GM21717 (cell line): ENCODE measurements around the gene WDR37.

ENCODE experiments used
- ATAC-seq: cut with Tn5 transposase; IDR thresholded peaks from one replicate; pipeline ENCODE4 v1.9.1; 2021; ENCODE audit warnings: mild to moderate bottlenecking, moderate library complexity; ENCODE audit not compliant: unreplicated experiment

Gene WDR37

DNA sequence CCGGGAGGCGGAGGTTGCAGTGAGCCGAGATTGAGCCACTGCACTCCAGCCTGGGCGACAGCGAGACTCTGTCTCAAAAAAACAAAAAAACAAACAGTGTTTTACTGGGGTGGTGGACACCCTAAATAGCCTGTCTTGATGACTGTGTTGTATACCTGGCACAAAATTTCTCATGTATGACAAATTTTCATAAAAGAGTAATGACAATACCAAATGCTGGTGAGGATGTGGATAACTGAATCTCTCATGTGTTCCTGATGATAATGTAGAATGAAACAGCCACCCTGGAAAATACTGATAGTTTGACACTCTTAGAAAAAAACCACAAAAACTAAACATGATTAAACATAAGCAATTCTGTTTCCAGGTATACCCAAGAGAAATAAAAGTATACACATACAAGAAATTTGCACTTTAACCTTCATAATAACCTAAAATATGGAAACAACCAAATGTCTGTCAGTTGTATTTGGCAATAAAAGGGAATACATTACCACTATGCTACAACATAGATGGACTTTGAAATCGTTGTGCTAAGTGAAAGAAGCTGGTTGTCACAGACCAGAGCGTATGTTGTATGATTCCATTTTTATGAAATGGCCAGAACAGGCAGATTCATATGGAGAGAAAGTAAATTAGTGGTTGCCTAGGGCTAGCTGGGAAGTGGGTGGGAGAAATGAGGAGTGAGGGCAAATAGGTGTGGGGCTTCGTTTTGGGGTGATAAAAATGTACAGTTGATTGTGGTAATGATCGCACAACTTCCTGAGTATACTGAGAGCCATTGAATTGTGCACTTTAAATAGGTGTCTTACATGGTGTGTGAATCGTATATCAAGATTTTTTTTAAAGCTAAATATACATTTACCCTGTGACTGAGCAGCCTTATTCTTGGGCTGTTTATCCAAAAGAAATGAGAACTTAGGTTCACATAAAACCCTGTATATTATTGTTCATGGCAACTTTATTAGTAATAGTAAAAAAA lies 12.5 kb downstream of the WDR37 start:
- no peak for ATAC-seq

DNA sequence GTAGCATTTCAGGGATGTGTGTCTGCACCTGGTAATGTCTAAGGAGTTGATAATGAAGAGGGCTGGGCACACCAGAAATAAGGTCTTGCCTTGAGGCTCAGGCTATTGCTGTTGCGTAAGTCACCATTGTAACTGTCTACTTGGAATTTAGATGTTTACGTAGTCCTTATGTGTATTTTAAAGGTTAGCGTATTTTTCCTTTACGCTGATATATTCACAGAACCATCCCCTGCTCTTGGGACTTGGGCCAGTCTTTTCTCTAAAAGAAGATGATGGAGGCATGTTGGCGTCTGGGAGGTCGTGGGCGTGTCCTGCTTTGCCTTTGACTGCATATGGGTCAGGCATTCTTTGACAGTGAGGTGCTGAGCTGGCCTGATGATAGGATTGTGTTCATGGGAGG lies 14.7 kb downstream of the WDR37 start:
- no peak for ATAC-seq

DNA sequence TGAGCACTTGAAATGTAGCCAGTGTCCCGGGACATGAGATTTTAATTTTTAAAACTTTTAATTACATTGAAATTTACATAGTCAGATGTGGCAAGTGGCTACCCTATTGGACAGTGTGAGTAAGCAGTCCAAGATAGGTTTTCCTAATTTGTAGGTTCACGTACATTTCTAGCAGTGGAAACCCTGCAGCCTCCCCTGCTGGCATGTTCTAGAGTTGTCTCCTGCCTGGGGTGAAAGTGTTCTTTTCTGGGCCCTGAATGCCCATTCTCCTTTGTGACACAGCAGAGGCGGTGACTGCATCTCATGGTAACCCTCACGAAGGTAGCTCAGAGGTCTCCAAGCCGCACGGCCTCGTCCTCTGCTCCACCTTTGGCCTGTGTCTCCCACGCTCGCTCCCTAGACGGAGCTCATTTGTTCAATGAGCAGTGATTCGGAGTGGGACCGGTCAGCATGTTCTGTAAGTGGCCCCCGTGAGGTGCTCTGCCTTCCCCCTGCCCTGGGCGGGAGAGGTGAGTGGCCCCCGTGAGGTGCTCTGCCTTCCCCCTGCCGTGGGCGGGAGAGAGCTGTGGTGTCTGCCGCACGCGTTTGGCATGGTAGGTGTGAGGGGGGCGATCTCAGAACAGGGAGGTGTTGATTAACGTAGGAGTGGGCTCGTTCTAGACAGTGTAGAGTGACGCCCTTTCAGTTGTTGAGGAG lies 18.0 kb downstream of the WDR37 start:
- no peak for ATAC-seq

DNA sequence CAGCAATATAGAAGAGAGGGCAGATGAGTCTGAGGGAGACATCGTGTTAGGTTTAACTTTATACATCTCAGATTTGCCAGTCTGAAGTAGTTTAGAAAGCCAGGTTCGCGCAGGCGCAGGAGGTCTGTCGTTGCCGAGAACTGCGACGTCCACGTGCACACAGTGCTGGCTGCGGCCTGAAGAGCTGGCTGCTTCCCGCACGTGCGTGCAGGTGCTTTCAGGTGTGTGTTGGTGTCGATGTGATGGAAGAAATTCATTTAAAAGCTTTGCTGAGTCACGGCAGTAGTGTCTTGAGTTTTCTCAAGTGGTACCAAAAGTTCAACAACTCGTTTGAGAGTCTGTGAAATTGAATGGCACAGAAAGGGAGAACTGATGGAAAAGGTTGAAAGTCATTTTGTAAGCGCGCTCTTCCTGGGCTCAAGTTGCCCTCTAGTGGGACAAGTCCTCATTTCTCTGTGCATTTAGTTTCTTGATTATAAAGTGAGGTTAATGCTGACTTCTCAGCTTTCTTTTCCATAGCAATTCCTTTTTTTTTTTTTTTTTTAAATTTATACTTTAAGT lies 18.6 kb downstream of the WDR37 start:
- no peak for ATAC-seq

DNA sequence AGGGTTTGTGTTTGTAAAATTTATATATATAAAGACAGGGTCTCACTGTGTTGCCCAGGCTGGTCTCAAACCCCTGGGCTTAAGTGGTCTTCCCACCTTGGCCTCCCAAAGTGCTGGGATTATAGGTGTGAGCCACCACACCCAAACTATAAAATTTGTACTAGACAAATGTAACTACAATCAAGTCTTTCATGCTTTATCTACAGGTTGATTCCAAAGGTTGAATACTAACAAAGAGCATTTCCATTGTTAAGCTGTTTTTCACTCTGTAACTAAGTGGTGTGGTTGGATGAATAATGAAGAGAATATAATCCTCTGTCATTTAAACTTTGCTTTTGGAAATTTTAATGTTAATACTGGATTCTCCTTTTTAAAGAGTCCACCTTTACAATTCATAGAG lies 22.5 kb downstream of the WDR37 start:
- ATAC-seq, result no peak

DNA sequence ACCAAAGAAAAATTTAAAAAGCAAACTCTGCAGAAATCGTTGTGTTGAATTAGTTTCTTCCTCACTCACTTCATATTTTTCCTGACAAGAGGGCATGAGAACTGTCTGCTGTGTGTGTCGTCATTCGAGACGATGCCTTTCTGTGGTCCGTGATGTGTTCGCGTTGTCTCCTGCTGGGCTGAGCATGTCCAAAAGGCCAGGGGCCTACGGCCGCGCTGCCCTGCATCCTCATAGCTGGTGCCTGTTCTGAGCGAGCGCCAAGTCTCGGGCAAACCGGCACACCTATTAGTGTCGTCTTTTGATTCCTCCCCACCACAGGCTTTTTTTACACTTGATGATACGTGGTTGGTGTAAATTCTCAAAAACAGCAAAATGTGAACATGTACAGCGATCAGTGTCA lies 27.4 kb downstream of the WDR37 start:
- ATAC-seq, result no peak

DNA sequence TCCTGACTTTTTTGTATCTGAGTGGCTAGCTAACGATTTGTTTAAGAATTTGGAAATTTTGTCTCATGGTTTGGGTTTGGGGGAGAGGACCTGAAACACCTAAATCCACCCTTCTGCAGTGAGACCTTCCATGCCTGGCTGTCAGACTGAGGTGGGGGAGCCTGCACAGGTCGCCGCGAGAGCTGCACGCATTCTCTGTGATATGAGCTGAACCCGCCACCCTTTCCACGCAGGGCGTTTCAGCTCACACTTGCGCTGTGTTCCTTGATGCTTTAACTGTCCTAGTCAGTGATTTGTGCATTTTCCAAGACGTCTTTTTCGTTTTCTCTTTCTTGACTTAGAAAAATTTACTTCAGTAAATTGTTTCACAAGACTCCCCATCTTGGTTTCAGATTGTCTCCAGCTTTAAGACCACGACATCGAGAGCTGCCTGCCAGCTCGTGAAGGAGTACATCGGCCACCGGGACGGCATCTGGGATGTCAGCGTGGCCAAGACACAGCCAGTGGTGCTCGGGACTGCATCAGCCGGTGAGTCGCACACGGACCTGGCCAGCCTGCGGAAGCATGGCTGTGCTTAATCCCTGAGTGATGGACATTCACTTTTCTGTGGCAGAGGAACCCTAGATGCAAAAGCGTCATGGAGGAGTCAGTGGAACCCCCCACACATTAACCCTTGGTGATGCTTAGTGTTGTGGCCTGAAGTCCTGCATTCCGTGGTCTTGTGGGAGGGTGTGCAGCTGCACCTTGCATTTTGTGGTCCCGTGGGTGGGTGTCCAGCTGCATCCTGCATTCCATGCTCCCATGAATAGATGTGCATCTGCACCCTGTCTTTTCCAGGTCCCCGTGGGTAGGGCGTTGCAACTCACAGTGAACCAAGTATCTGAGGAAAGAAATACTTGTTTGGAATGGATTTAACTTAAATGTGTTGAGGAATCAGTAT lies 28.1 kb downstream of the WDR37 start:
- no peak for ATAC-seq

DNA sequence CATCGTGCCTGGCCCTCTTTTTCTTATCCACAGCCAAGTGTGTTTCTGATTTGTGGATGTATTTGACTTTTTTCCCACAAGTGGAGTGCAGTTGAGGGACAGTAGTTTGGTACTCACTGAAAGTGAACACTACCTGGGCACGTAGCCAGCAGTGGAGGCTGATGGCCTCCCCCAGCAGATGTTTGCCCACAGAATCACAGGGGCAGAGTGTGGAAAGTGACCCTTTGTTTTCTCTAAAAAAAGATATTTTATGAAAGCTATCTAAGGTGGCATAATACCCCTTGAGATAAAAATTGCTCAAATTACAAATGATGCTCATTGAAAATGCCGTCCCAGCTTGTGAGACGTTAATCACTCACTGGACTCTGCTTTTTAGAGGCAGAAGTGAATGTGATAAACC lies 29.1 kb downstream of the WDR37 start:
- no peak for ATAC-seq

DNA sequence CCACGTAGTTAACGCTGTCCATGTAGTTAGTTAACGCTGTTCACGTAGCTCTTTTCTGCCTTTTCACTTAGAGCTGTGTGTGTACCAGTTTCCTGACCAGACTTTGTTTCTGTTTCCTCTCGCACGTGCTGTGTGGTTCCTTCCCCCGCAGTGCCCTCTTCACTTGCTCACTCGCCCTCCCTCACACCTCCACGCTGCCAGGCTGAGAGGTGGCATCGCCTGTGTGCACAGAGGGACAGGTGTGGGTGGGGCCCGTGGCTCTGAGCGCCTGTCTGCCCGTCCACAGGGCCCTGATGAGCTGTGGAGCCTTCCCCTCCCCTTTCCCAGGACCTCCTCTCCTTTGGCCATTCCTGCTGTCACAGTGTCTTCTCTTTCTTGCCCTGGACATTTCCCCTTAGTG lies 30.6 kb downstream of the WDR37 start:
- ATAC-seq, result no peak

DNA sequence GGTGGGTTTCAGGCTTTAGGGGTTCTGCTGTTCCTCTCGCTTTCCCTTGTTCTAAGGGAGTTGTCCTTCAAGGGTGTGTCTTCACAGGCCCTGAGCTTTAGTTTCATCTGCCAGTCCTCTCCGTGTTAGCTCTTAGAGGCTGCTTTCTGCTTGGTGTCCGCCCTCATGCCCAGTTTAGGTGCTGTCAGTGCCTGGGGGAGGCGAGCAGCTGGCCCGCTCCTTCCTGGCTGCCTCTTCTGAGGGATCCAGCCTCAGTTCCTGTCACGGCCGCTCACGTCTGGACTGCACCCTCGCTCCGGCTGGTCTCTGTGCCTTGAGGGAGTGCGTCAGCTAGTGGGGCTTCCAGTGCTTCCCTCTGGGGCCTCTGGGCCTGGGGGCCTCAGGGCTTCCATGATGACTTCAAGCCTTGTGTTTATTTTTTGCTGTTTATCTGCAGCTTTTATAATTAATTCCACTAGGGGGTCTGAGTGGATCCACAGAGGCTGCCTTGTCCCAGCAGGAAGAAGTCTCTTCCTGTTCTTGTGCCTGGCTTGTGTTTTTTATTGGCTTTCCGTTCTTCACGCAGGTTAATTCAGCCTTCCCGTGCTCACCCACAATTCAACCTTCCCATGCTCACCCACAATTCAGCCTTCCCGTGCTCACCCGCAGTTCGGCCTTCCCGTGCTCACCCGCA lies 33.0 kb downstream of the WDR37 start:
- no peak for ATAC-seq

DNA sequence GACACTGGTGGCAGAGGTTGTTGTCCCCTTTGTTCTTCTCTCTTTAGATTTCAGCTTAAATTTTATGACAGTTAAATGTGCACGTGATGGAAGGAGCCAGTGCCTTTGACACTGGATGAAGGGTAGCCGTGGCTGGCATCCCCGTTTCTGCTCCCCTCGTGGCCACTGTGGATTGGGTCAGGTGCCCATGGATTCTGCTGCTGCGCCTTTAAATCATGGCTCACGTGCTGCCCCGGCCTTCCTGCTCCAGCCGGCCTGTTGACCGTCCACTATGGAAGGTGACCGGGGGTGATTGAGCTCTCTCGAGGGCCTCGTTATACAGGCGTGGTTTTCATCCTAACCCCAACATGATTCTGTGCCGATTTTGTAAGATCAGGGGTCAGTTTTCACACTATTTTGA lies 34.5 kb downstream of the WDR37 start:
- no peak for ATAC-seq

DNA sequence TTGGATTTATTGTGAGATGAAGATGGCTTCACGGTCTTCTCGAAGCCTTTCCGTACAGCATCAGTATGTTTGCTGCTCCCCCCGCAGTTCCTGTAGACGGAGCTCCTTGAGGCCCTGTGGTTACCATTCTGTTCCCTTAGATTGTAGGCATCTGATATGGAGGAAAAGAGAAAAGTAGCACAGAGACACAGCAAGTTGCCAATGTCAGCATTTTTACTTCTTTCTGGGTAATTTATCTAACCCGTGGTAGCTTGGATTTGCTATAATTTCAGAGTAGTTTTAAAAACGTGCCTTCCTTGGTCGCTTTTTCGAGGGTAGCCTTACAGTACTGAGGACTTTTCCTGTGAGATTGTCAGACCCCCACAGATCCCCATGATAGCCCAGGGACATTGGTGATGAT lies 37.5 kb downstream of the WDR37 start:
- ATAC-seq, result no peak

DNA sequence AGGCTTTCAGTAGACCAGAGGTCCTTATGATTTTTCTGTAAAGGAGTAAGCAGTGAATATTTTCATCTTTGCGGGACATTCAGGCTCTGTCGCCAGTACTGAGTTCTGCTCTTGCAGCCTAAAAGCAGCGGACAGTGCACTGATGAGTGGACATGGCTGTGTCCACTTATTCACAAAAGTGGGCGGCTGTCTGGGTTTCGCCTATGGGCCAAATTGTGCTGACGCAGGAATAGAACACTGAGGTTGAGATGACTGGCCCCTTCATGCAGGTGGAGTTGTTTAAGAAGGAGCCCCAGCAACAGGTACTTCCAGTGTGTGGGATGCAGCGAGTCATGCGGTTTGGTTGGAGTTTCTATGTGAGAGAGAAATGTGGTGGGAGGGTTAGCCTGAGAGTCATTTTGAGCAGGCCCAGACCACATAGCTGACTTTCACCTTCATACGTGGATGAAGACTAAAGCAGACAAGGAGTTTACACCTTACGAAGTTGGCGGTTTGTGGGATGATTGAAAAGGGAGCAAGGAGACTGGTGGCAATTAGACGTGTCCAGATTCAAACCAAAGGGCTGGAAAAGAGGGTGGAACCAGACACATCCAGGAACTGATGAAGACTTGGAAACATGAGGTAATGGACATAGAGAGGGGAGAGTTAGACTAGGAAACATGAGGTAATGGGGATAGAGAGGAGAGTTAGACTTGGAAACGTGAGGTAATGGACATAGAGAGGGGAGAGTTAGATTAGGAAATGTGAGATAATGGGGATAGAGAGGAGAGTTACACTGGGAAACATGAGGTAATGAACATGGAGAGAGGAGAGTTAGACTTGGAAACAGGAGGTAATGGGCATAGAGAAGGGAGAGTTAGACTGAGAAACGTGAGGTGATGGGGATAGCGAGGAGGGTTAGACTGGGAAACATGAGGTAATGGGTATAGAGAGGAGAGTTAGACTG lies 38.2 kb downstream of the WDR37 start:
- ATAC-seq, result no peak

DNA sequence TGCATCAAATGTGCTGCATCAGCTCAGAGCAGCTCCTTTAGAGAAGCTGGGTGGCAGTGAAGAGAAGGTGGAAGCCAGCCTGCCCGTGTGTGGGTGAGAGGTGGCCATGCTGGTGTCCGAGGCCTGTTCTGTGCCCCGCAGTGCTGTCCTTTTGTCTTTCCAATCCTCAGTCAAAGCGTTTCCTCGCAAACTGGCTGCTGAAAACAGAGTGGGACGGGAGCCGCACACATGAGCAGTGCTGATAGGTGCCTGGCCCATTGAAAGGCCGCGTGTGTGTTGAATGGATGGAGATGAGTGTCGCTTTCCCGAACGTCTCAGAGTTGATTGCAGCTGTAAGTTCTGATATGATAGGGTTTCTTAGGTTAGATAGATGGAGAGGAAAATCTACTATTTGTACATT lies 39.3 kb downstream of the WDR37 start:
- no peak for ATAC-seq

DNA sequence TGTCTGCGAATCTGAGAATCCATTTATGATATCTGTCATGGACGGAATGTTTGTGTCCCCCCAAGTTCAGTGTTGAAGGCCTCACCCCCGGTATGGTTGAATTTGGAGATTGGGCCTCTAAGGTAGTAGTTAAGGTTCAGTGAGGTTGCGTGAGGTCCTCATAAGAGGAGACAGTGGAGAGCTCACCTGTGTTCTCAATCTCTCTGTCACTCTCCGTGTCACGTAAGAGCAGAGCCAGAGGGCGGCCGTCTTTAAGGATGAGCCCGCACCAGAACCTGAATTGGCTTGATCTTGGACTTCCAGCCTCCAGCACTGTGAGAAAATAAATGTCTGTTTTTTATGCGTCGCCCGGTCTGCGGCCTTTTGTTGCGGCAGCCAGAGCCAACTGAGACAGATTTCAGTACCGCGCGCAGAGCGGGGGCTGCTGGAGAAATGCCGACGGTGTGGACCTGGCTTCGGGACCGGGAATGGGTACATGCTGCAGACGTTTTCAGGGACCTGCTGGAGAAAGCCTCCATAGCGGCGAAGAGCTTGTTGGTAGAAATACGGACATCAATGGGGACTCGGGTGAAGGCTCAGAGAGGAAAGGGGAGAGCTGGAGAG lies 40.2 kb downstream of the WDR37 start:
- ATAC-seq, result no peak

DNA sequence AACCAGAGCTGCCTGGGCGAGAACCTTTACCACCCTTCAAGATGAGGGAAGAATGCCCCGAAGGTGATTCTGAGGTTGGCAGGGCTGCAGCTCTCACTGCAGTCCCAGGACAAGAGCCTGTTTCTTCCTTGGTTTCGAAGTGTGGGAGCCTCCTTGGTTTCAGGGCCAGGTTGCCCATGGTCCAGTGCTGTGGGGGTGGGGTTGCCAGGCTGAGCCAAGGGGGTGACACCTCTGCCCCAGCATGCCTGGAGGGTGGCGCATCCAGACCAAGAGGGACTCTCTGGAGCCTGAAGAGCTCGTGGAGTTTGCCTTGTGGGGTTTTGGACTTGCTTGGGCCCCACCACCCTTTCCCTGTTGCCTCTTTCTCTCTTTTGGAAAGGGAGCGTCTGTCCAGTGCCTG lies 41.3 kb downstream of the WDR37 start:
- ATAC-seq, result no peak

DNA sequence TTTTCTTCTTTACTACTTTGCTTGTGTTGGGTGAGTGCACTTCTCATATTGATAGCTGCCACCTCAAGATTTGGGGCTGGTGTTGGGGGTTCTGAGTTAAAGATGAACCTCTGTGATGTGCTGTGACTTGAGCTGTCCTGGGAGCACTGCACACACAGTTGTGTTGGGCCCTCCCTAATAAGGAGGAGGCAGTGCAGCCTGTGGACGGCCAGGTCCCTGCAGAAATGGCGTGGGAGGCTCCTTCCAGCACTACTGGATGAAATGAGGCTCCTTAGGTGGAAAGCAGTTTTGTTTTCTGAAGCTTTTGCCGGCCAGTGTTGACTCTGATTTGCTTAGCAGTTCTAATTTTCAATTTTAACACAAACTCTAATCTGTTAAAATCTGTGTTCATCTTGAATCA lies 44.0 kb downstream of the WDR37 start:
- no peak for ATAC-seq

DNA sequence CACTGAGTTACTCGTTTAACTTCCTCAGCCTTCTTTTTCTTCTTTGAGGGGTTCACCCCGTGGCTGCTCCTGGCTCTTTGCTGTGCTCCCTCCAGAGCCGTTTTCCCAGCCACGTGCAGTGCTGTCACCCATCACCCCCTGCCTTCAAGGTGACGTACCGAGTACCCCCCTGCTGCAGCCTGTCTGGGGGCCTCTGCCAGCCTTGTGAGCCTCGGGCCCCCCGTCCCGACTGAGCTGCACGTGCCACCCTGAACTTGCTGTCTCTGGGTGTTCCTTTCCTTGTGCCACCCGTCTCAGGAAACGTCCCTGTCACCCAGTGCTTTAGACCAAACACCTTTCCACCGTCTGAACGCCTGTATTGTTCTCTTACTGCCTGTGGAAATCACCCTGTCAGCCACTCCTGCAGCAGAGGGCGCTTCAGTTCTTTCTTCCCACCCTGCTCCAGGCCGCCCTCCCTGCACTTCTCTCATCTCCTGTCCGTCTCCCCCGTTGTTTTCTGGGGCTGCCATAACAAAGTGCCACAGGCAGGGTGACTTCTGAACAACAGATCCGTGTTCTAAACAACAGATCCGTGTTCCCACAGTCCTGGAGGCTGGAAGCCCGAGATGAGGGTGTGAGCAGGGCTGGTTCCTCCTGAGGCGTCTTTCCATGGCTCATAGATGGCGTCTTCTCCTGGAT lies 44.6 kb downstream of the WDR37 start:
- no peak for ATAC-seq
